Breast epithelium (tissue), 3 donors: Measurements from ENCODE around the gene PLVAP.

Experiments
- CTCF ChIP-seq, 3 donors: fragments of 450-650 bp; IDR thresholded peaks; one replicate each; pipeline ENCODE4 v1.5.1; 2016 to 2017; ENCODE audit warnings: antibody characterized with exemption in 3 of 3, mild to moderate bottlenecking in 3 of 3, moderate library complexity in 3 of 3
- POLR2A ChIP-seq: fragments of 450-650 bp; IDR thresholded peaks from one replicate; pipeline ENCODE4 v1.6.1; 2016; ENCODE audit warnings: antibody characterized with exemption, mild to moderate bottlenecking, moderate library complexity
- POLR2AphosphoS5 ChIP-seq, 3 donors: sonication (generic); formaldehyde crosslinking; IDR thresholded peaks; one replicate each; pipeline ENCODE4 v1.6.1; 2017; ENCODE audit warnings: antibody characterized with exemption in 3 of 3

- TF ChIP-seq POLR2A (no peak), CTCF (IDR thresholded peaks at IDR 0.05) (no peak), POLR2AphosphoS5 (IDR thresholded peaks at IDR 0.05) (no peak)
These were observed 20.0 kb downstream of the PLVAP start for GRCh38 chr19:17357078-17357666.
